Fibroblast of peridontal ligament (primary cell): Measurements from ENCODE around the gene LRRC1.
A peak's percentile ranks its signal among the peaks of the same experiment; 100 is the strongest.
"Not testable (repeated sequence)": the region's sequence is repeated elsewhere in the genome, so short reads cannot be mapped to it uniquely, and the experiment has no call there.

Source experiments
- DNase-seq: peaks from one replicate; pipeline ENCODE4 v3.0.0-alpha.2; 2010; ENCODE audit errors: extremely low read depth

The LRRC1 gene

GRCh38 chr6:53794720-53795339 is at the start of gene LRRC1:
LRRC1 (plus strand) TSS chr6:53795005; CDS start chr6:53795257, 252 bp downstream.
- peak; percentile 81 for DNase-seq

GRCh38 chr6:53746442-53747103 is 48.2 kb upstream of the LRRC1 start:
- no peak for DNase-seq

- no peak for DNase-seq
These were observed 44.7 kb upstream of the LRRC1 start for GRCh38 chr6:53750052-53750650.

DNA sequence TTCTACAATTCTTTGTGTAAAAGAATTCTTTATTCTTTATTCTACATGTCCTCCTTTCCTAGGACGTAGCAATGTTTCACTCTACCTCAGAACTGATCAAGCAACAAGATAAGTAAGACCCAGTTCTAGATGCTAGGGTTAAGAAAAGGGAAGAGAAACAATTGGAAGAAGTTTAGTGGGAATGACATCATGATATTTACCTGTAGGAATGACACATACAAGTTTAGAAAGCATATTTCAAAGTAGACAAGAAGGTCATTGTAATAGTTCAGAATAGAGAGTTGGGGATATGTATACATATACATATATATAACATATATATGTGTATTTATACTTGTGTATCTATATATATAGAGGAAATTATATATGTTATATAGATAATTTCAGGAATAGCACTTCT is 43.4 kb upstream of the LRRC1 start:
- no peak for DNase-seq

DNA sequence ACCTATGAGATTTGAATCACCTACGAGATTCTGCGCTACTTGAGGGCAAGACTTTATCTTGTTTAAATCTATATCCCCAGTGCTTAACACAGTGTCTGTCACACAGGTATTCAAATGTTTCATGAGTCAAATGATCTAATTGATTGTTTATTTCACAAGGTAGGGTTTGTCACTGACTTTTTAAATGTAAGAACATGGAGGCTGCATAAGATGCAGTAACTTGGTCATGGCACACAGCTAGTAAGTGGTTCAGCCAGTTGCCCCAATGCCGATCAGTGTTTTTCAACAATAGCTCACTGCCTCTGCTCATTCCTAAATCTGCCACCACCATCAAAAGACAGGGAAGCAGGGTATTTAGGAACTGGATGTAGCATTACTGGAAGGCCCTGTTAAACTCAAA is 42.4 kb upstream of the LRRC1 start:
- no peak for DNase-seq

DNA sequence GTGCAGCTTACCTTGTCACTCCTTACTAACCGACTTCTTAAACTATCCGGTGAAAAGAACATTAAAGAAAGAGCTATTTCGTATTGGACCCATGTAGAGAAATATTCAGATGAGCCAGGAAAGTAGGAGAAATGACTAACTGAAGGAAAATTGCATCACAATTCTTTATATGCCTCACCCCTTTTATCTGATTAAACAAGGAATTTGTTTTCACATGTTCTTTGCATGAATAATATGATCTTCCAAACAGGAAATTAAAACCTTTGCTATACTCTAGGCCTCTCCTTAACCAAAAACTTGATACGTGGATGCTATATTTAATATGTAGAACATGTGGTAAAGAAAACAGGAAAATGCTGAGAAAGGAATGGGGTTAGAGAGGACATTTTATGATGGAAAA is 41.9 kb upstream of the LRRC1 start:
- DNase-seq, result peak; percentile 3

DNA sequence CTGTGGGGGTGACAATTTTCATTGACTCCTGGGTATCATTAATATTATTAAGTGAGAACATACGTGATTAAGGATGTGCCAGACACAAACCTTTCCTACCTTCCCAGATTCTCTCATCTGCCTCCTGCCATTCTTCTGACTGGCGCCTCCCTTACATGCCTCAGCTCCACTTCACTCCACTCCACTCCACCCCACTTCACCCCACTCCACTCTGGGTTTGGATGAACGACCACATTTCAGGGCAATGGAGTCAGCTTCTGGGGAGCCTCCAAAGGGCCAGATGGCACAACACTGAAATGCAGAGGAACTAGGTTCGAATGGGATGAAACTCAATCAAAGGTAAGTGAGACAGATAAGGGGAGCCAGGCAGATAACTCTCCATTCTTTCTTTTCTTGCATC is 40.5 kb upstream of the LRRC1 start:
- no peak for DNase-seq

DNA sequence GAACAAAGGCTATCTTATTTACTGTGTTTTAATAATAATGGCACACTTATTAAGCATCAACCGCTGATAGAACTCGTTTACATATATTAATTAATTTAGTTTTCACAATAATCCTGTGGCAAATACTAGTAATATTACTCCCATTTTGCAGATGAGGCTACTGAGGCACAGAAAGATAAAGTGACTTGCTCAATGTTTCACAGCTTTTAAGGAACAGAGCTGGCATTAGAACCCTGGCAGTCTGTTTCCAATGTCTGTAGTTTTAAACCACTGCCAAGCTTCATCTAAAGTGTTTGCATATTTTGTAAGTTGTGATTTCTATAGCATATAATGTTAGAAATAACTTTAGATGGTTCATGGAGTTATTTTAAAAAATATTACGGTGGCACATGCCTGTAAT is 38.4 kb upstream of the LRRC1 start:
- DNase-seq, result no peak

DNA sequence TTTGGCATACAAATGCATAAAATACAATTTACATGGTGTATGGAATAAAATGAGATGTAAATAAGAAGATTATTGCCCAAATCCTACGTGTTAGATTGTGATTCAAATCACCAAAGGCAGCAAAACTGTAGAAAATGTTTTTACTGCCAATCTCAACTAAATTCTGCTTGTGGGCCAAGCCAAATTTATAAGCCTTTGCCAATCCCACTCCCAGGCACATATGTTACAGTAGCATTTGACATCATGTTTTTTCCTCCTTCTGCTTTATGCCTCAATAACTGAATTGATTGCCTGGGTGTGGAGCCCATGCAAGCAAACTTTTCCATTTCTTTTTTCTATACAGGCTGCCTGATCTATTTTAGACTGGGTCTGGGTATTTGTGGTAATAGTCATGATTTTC is 36.3 kb upstream of the LRRC1 start:
- no peak for DNase-seq

- DNase-seq, result no peak
These were observed 33.8 kb upstream of the LRRC1 start for GRCh38 chr6:53761036-53761435.

DNA sequence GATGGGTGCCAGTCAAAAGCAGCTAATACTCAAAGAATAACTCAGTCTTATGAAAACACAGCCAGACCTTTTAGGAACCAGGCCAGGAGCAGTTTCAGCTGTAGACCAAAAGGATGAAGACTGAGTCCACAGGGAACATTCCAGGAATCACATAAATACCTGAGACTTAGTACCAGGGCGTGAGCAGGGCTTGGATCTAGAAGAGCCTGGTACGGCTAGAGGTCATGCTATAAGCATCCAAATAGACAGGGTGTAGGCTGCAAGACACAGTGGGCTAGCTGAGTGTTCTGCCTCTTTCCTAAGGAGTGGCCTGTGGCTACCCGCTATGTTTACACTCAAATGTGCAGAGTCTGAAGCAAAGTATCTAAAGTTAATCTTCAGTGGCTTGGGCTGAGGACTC is 29.5 kb upstream of the LRRC1 start:
- DNase-seq, result no peak

GRCh38 chr6:53766930-53767329 is 27.9 kb upstream of the LRRC1 start:
- DNase-seq, result no peak

DNA sequence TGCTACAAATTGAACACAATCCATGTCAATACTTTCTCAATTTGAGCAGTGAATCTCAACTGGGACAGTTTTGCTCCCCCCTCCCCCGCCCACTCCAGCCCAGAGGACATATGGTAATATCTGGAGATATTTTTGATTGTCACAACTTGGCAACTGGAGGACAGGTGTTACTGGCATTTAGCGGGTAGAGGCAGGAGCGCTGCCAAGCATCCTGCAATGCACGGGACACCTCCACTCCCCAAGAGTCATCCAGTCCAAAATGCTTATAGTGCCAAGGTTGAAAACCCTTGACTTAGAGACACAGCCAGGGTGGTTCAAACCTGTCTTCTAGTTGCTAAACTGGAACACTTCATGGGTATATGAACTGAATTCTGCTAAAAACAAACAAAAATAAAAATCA is 26.9 kb upstream of the LRRC1 start:
- no peak for DNase-seq

- no peak for DNase-seq
These were observed 26.2 kb upstream of the LRRC1 start for GRCh38 chr6:53768636-53769035.

DNA sequence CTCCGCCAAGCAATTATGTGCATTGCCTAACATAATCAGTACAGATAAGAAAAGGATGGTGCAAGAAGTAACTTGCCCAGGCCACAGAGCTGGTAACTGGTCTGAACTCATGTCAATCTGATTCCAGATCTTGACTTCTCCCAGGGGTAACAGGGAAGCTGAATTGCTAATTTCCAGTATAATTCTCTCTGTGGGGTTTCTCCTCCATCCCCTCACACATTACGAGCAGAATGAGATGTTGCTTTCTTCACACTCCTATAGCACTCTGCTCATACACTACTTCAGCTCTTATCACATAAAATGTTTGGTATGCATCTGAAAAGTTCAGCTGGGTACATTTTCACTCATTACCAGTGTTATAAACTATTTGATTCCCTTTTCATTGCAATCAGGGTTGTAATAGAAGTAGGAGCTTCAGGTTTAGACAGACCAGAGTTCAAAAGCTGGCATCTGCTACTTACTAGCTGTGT is 24.0 kb upstream of the LRRC1 start:
- DNase-seq, result no peak

- DNase-seq, result peak; percentile 18
These were observed 22.8 kb upstream of the LRRC1 start for GRCh38 chr6:53771785-53772624.

GRCh38 chr6:53773044-53773696 is 21.6 kb upstream of the LRRC1 start:
- DNase-seq, result no peak

DNA sequence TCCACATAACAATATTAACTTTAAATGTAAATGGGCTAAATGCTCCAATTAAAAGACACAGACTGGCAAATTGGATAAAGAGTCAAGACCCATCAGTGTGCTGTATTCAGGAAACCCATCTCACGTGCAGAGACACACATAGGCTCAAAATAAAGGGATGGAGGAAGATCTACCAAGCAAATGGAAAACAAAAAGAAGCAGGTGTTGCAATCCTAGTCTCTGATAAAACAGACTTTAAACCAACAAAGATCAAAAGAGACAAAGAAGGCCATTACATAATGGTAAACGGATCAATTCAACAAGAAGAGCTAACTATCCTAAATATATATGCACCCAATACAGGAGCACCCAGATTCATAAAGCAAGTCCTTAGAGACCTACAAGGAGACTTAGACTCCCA is 18.7 kb upstream of the LRRC1 start:
- not testable (repeated sequence) for DNase-seq

GRCh38 chr6:53784991-53785390 is 9.8 kb upstream of the LRRC1 start:
- not testable (repeated sequence) for DNase-seq

DNA sequence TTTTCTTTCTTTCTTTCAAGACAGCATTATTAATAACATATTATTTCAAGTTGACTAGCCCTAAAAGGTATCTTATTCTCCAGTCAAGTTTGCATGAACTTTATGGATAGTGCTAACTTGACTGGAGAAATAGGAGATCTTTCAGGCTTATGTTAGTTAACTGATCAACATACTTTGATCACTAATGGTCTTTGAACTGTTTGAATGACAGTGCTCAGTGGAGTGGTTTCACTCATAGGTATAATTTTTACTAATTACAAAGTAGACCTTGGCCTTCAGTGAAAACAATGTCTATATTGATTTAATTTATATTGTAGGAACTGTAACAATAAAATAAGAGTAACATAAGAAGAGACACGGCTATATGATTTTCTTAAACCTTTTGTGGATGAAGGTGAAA is 8.0 kb upstream of the LRRC1 start:
- DNase-seq, result no peak

- no peak for DNase-seq
These were observed 3.9 kb upstream of the LRRC1 start for GRCh38 chr6:53790886-53791285.

DNA sequence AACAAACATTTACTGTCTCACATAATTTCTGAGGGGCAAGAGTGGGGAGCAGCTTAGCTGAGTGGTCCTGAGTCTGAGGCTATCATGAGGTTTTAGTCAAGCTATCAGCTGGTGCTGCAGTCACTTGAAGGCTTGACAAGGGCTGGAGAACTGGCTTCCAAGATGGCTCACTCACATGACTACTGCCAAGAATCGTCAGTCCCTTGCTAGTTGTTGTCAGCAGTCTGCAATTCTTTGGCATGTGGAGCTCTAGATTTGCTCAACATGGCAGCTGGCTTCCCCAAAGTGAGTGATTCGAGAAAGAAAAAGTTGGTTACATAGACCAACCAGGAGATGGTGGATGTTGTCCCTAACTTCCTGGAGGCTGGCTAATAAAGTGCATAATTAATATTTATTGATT is 2.8 kb upstream of the LRRC1 start:
- DNase-seq, result no peak
